ENCODE measurements around the gene CAMTA1. TPM values are rescaled to one million over a fixed set of nuclear protein-coding genes. Genes with fewer than 3 reads are reported as not detected.

CAMTA1 gene
- polyA plus RNA-seq, 1 of the 3 experiments (the other 2 are of a cell fraction), result 63.1 TPM

DNA sequence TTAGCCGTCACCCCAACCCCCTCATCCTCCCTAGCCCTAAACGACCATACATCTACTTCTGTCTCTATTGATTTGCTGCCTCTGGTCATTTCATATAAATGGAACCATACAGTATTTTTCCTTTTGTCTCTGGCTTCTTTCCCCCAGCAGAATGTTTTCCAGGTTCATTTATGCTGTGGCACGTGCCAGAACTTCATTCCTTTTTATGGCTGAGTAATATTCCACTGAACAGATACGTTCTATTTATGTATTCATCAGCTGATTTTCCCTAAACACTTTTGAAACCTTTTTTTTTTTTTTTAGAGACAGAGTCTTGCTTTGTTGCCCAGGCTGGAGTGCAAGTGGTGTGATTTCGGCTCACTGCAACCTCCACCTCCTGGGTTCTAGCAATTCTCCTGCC lies 181.1 kb downstream of the CAMTA1 start (continued):
- TF ChIP-seq MEF2A (IDR thresholded peaks at IDR 0.05; ENCODE audit: borderline replicate concordance, low read depth) (no peak), SMC3 (IDR thresholded peaks at IDR 0.05; ENCODE audit: low read depth, low read length) (no peak)
- TF ChIP-seq, protein P1, sequence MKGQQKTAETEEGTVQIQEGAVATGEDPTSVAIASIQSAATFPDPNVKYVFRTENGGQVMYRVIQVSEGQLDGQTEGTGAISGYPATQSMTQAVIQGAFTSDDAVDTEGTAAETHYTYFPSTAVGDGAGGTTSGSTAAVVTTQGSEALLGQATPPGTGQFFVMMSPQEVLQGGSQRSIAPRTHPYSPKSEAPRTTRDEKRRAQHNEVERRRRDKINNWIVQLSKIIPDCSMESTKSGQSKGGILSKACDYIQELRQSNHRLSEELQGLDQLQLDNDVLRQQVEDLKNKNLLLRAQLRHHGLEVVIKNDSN (IDR thresholded peaks at IDR 0.05; ENCODE audit: borderline replicate concordance, low read depth), result no peak

DNA sequence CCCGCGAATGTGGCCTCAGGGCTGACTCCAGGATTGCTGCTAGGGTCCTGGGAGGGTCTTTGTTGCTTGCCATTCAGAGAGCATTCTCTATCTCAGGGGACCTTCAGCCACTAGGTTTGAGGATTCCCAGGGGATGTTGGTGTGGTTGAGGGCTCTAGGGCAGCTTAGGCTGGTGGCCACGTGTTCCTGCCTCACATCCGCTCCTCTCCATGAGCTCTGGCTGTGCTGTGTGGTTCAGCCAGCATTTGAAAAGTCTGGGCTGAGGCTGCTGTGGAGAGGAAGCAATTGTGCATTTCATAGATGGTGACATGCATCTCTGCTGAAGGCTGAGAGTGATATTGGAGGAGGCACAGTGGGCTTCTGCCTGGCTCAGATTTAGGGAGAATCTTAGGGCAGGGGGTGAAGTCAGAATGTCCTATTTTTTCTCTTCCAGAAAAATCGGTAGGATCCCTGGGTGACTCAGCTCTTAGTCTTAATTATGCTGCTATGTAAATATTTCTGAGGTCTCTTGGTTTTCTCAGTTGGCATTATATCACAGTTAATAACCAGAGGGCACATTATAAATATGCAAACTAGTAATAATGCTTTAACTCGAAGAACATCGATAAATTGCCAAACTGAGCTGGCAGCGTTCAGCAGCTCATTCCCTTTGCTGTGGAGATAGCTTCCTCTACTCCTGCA lies 182.3 kb downstream of the CAMTA1 start:
- DNase-seq, result no peak
- no peak overlapping the region for H3K27ac ChIP-seq (ENCODE audit: low read depth in 2 of 2, low read length in 1 of 2)
- peaks cover 0 to 14% of the 10 kb centered on the region in 2 experiments; a peak in 1 of 4 replicates for H3K4me1 ChIP-seq (ENCODE audit: control insufficient read depth in 1 of 2, insufficient read depth in 2 of 2, low read depth in 1 of 2, low read length in 1 of 2)
- H3K27me3 ChIP-seq (ENCODE audit: insufficient read depth), result no peaks in the 10 kb centered on the region
- no peaks in the 10 kb centered on the region for H3F3A ChIP-seq (replicated peaks; ENCODE audit: insufficient read depth)
- no peak overlapping the region for H3K4me2 ChIP-seq
- H3K9ac ChIP-seq, result no peak overlapping the region
- H3K9me2 ChIP-seq, result no peaks in the 10 kb centered on the region
- no peak overlapping the region for H3K4me3 ChIP-seq (ENCODE audit: low read depth in 2 of 2, low read length in 1 of 2)
- H3K79me2 ChIP-seq (ENCODE audit: insufficient read depth), result no peaks in the 10 kb centered on the region
- H4K20me1 ChIP-seq (ENCODE audit: insufficient read depth), result no peaks in the 10 kb centered on the region
- ChIA-PET POLR2A (no interaction called here), CTCF (interaction anchor here (1.0 kb wide), 1 partner anchor 701 kb away, joined by 3 read pairs; no protein-coding TSS in a partner anchor)
- H3K36me3 ChIP-seq (replicated peaks in 1 of 2; ENCODE audit: control insufficient read depth in 1 of 2, insufficient read depth in 2 of 2, low read length in 1 of 2), result no peaks in the 10 kb centered on the region
- WGBS (ENCODE audit: low lambda C conversion rate), result 71% methylated on average over 6 of the region's 8 CpGs
- no peak for TF ChIP-seq SMC3 (IDR thresholded peaks at IDR 0.05; ENCODE audit: low read depth, low read length)
- TF ChIP-seq, protein P2, sequence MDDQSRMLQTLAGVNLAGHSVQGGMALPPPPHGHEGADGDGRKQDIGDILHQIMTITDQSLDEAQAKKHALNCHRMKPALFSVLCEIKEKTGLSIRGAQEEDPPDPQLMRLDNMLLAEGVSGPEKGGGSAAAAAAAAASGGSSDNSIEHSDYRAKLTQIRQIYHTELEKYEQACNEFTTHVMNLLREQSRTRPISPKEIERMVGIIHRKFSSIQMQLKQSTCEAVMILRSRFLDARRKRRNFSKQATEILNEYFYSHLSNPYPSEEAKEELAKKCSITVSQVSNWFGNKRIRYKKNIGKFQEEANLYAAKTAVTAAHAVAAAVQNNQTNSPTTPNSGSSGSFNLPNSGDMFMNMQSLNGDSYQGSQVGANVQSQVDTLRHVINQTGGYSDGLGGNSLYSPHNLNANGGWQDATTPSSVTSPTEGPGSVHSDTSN (IDR thresholded peaks at IDR 0.05), result no peak
- no peak for TF ChIP-seq MEF2A (IDR thresholded peaks at IDR 0.05; ENCODE audit: borderline replicate concordance, low read depth)
- TF ChIP-seq MXI1 (IDR thresholded peaks at IDR 0.05; ENCODE audit: low read depth, low read length), result no peak
- no peak for TF ChIP-seq RCOR1 (IDR thresholded peaks at IDR 0.05; ENCODE audit: low read length)
- TF ChIP-seq ELF1 (IDR thresholded peaks at IDR 0.05), result no peak
- no peak for TF ChIP-seq TEAD4 (IDR thresholded peaks at IDR 0.05; ENCODE audit: borderline replicate concordance, insufficient read depth)
- TF ChIP-seq, protein P1 (IDR thresholded peaks at IDR 0.05; ENCODE audit: borderline replicate concordance, low read depth), result no peak
- TF ChIP-seq, protein P3, sequence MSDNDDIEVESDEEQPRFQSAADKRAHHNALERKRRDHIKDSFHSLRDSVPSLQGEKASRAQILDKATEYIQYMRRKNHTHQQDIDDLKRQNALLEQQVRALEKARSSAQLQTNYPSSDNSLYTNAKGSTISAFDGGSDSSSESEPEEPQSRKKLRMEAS (IDR thresholded peaks at IDR 0.05; ENCODE audit: low read depth), result no peak
- no peak for TF ChIP-seq POLR2AphosphoS5 (IDR thresholded peaks at IDR 0.05; ENCODE audit: low read depth, low read length)
- no peak for TF ChIP-seq FOXJ3 (CRISPR knock-in tag; IDR thresholded peaks at IDR 0.05)
- TF ChIP-seq, protein P4, sequence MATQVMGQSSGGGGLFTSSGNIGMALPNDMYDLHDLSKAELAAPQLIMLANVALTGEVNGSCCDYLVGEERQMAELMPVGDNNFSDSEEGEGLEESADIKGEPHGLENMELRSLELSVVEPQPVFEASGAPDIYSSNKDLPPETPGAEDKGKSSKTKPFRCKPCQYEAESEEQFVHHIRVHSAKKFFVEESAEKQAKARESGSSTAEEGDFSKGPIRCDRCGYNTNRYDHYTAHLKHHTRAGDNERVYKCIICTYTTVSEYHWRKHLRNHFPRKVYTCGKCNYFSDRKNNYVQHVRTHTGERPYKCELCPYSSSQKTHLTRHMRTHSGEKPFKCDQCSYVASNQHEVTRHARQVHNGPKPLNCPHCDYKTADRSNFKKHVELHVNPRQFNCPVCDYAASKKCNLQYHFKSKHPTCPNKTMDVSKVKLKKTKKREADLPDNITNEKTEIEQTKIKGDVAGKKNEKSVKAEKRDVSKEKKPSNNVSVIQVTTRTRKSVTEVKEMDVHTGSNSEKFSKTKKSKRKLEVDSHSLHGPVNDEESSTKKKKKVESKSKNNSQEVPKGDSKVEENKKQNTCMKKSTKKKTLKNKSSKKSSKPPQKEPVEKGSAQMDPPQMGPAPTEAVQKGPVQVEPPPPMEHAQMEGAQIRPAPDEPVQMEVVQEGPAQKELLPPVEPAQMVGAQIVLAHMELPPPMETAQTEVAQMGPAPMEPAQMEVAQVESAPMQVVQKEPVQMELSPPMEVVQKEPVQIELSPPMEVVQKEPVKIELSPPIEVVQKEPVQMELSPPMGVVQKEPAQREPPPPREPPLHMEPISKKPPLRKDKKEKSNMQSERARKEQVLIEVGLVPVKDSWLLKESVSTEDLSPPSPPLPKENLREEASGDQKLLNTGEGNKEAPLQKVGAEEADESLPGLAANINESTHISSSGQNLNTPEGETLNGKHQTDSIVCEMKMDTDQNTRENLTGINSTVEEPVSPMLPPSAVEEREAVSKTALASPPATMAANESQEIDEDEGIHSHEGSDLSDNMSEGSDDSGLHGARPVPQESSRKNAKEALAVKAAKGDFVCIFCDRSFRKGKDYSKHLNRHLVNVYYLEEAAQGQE (IDR thresholded peaks at IDR 0.05; ENCODE audit: low read depth, low read length), result no peak
- TF ChIP-seq, protein P5, sequence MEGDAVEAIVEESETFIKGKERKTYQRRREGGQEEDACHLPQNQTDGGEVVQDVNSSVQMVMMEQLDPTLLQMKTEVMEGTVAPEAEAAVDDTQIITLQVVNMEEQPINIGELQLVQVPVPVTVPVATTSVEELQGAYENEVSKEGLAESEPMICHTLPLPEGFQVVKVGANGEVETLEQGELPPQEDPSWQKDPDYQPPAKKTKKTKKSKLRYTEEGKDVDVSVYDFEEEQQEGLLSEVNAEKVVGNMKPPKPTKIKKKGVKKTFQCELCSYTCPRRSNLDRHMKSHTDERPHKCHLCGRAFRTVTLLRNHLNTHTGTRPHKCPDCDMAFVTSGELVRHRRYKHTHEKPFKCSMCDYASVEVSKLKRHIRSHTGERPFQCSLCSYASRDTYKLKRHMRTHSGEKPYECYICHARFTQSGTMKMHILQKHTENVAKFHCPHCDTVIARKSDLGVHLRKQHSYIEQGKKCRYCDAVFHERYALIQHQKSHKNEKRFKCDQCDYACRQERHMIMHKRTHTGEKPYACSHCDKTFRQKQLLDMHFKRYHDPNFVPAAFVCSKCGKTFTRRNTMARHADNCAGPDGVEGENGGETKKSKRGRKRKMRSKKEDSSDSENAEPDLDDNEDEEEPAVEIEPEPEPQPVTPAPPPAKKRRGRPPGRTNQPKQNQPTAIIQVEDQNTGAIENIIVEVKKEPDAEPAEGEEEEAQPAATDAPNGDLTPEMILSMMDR (IDR thresholded peaks at IDR 0.05), result no peak
- TF ChIP-seq, protein P6, sequence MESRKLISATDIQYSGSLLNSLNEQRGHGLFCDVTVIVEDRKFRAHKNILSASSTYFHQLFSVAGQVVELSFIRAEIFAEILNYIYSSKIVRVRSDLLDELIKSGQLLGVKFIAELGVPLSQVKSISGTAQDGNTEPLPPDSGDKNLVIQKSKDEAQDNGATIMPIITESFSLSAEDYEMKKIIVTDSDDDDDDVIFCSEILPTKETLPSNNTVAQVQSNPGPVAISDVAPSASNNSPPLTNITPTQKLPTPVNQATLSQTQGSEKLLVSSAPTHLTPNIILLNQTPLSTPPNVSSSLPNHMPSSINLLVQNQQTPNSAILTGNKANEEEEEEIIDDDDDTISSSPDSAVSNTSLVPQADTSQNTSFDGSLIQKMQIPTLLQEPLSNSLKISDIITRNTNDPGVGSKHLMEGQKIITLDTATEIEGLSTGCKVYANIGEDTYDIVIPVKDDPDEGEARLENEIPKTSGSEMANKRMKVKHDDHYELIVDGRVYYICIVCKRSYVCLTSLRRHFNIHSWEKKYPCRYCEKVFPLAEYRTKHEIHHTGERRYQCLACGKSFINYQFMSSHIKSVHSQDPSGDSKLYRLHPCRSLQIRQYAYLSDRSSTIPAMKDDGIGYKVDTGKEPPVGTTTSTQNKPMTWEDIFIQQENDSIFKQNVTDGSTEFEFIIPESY (IDR thresholded peaks at IDR 0.05; ENCODE audit: borderline replicate concordance, low read depth), result no peak
- no peak for TF ChIP-seq NFIC (IDR thresholded peaks at IDR 0.05; ENCODE audit: borderline replicate concordance)
- TF ChIP-seq JUND (IDR thresholded peaks at IDR 0.05), result no peak
- H3K9me3 ChIP-seq, result no peaks in the 10 kb centered on the region
- no peak overlapping the region for H2AFZ ChIP-seq (ENCODE audit: low read depth)
